ENCODE data around the gene AKNAD1.
"Not testable (repeated sequence)": the region's sequence is repeated elsewhere in the genome, so short reads cannot be mapped to it uniquely, and the experiment has no call there.

Gene AKNAD1

GRCh38 chr1:108892356-108893140, 35.7 kb upstream of the AKNAD1 start:
- DNase-seq (ENCODE audit: extremely low spot score) = no peak
- CTCF ChIA-PET = interaction anchor here (1.0 to 16.2 kb wide), 2 partner anchors 66 to 220 kb away, joined by 3 to 300 read pairs; a partner anchor contains a TSS
- POLR2A ChIA-PET = interaction anchor here (0.6 kb wide), 1 partner anchor 68 kb away, joined by 8 read pairs; no protein-coding TSS in a partner anchor
- TF ChIP-seq CTCF (IDR thresholded peaks at IDR 0.05; ENCODE audit: control extremely low read depth, extremely low read depth, low read depth, missing control alignments) = no peak

- TF ChIP-seq CTCF (IDR thresholded peaks at IDR 0.05; ENCODE audit: control extremely low read depth, extremely low read depth, low read depth, missing control alignments) = no peak
- DNase-seq (ENCODE audit: extremely low spot score) = no peak
- CTCF ChIA-PET = interaction anchor here (0.8 to 8.7 kb wide), 5 partner anchors 7 to 61 kb away, joined by 3 to 78 read pairs (median 4); no protein-coding TSS in a partner anchor
- POLR2A ChIA-PET = no interaction called here
These were observed 33.0 kb upstream of the AKNAD1 start for GRCh38 chr1:108889706-108890384.

GRCh38 chr1:108889006-108889645, 32.2 kb upstream of the AKNAD1 start:
- POLR2A ChIA-PET; DNase-seq (ENCODE audit: extremely low spot score): not testable (repeated sequence)
- CTCF ChIA-PET = interaction anchor here (1.0 to 8.7 kb wide), 4 partner anchors 8 to 60 kb away, joined by 3 to 78 read pairs (median 12); no protein-coding TSS in a partner anchor

- POLR2A ChIA-PET = no interaction called here
- CTCF ChIA-PET = interaction anchor here (1.0 to 8.7 kb wide), 3 partner anchors 11 to 70 kb away, joined by 3 to 78 read pairs (median 3); no protein-coding TSS in a partner anchor
- TF ChIP-seq CTCF (IDR thresholded peaks at IDR 0.05; ENCODE audit: control extremely low read depth, extremely low read depth, low read depth, missing control alignments) = no peak
- no peak for DNase-seq (ENCODE audit: extremely low spot score)
These were observed 29.4 kb upstream of the AKNAD1 start for GRCh38 chr1:108886292-108886691.

GRCh38 chr1:108884968-108885367, 28.1 kb upstream of the AKNAD1 start:
- no peak for DNase-seq (ENCODE audit: extremely low spot score)
- no peak for TF ChIP-seq CTCF (IDR thresholded peaks at IDR 0.05; ENCODE audit: control extremely low read depth, extremely low read depth, low read depth, missing control alignments)
- ChIA-PET POLR2A (no interaction called here), CTCF (interaction anchor here (0.8 to 8.7 kb wide), 3 partner anchors 12 to 215 kb away, joined by 3 to 78 read pairs (median 3); no protein-coding TSS in a partner anchor)

GRCh38 chr1:108882837-108883236, 25.9 kb upstream of the AKNAD1 start:
- POLR2A ChIA-PET = no interaction called here
- TF ChIP-seq CTCF (IDR thresholded peaks at IDR 0.05; ENCODE audit: control extremely low read depth, extremely low read depth, low read depth, missing control alignments) = no peak
- CTCF ChIA-PET = interaction anchor here (1.3 to 8.7 kb wide), 4 partner anchors 14 to 217 kb away, joined by 3 to 78 read pairs (median 10); no protein-coding TSS in a partner anchor
- no peak for DNase-seq (ENCODE audit: extremely low spot score)
